ENCODE data around the gene MAGEL2. TPM values are rescaled to one million over a fixed set of nuclear protein-coding genes. Genes with fewer than 3 reads are reported as not detected.
"Not testable (repeated sequence)": the region's sequence is repeated elsewhere in the genome, so short reads cannot be mapped to it uniquely, and the experiment has no call there.

MAGEL2 gene
- total RNA-seq, 1 experiment from 2014 or later, result not detected

GRCh38 chr15:23599053-23599452 lies 48.6 kb downstream of the MAGEL2 start:
- TF ChIP-seq ELF1 (IDR thresholded peaks at IDR 0.05; ENCODE audit: borderline replicate concordance, low read depth) (no peak), CBX3 (IDR thresholded peaks at IDR 0.05; ENCODE audit: low read depth) (no peak), TCF7L2 (IDR thresholded peaks at IDR 0.05; ENCODE audit: borderline replicate concordance, extremely low read depth, insufficient read depth, insufficient read length) (no peak), JUND (IDR thresholded peaks at IDR 0.05) (no peak), MAX (IDR thresholded peaks at IDR 0.05) (no peak), POLR2AphosphoS5 (IDR thresholded peaks at IDR 0.05; ENCODE audit: low read depth, low read length) (no peak), EGR1 (IDR thresholded peaks at IDR 0.05; ENCODE audit: low read depth) (no peak), FOSL1 (IDR thresholded peaks at IDR 0.05; ENCODE audit: low read depth) (no peak)
- peaks cover 9% of the 10 kb centered on the region for H3K27me3 ChIP-seq (ENCODE audit: insufficient read depth, low read length)
- RAD21 ChIA-PET (ENCODE audit: low non-redundant PET in 1 of 2, low total read pairs in 2 of 2, uncharacterized antibody in 2 of 2, unreplicated experiment in 2 of 2), result no interaction called here
- no peak overlapping the region for H2AFZ ChIP-seq (ENCODE audit: low read depth, low read length, poor library complexity, severe bottlenecking)
- H3K79me2 ChIP-seq (ENCODE audit: insufficient read depth, low read length), result no peaks in the 10 kb centered on the region
- no peaks in the 10 kb centered on the region for H3K9me2 ChIP-seq (ENCODE audit: insufficient read depth)
- no peaks in the 10 kb centered on the region for H3K36me3 ChIP-seq (ENCODE audit: control insufficient read depth in 1 of 2, insufficient read depth in 2 of 2, low read length in 2 of 2)
- POLR2A ChIA-PET, result no interaction called here
- intact Hi-C loops (cut with micrococcal nuclease), result no loop called here
- no peak overlapping the region for H3K27ac ChIP-seq (ENCODE audit: low read depth, low read length)
- no peak overlapping the region for H3K4me3 ChIP-seq (replicated peaks in 1 of 2; ENCODE audit: low read depth in 1 of 2, low read length in 2 of 2)
- no peaks in the 10 kb centered on the region for H3K4me1 ChIP-seq (ENCODE audit: control insufficient read depth in 1 of 2, insufficient read depth in 2 of 2, low read length in 2 of 2)
- DNase-seq (ENCODE audit: low read depth, low spot score) (no peak), ATAC-seq (no peak)
- no peaks in the 10 kb centered on the region for H3K9me3 ChIP-seq (ENCODE audit: control insufficient read depth in 1 of 2, insufficient read depth in 1 of 2, low read depth in 1 of 2, low read length in 2 of 2)
- no peaks in the 10 kb centered on the region for H4K20me1 ChIP-seq (ENCODE audit: insufficient read depth)
- H3K9ac ChIP-seq (ENCODE audit: low read length), result no peak overlapping the region
- CTCF ChIA-PET, result no interaction called here
- H3K4me2 ChIP-seq (ENCODE audit: low read length), result no peak overlapping the region
- no TSS peak for BruUV-seq (replicated peaks)

GRCh38 chr15:23597278-23597677 lies 50.4 kb downstream of the MAGEL2 start:
- H3K27ac ChIP-seq (ENCODE audit: low read depth, low read length); RAD21 ChIA-PET (ENCODE audit: low non-redundant PET in 1 of 2, low total read pairs in 2 of 2, uncharacterized antibody in 2 of 2, unreplicated experiment in 2 of 2): not testable (repeated sequence)

More at GRCh38 chr15:23597278-23597677, 50.4 kb downstream of the MAGEL2 start:
- H3K4me2 ChIP-seq (ENCODE audit: low read length); H3K9me3 ChIP-seq (ENCODE audit: control insufficient read depth in 1 of 2, insufficient read depth in 1 of 2, low read depth in 1 of 2, low read length in 2 of 2); POLR2A ChIA-PET; H3K4me1 ChIP-seq (ENCODE audit: control insufficient read depth in 1 of 2, insufficient read depth in 2 of 2, low read length in 2 of 2); DNase-seq (ENCODE audit: low read depth, low spot score); H3K79me2 ChIP-seq (ENCODE audit: insufficient read depth, low read length); ATAC-seq; H4K20me1 ChIP-seq (ENCODE audit: insufficient read depth); intact Hi-C loops (cut with micrococcal nuclease); H3K9me2 ChIP-seq (ENCODE audit: insufficient read depth); CTCF ChIA-PET; H3K9ac ChIP-seq (ENCODE audit: low read length); H3K27me3 ChIP-seq (ENCODE audit: insufficient read depth, low read length); H2AFZ ChIP-seq (ENCODE audit: low read depth, low read length, poor library complexity, severe bottlenecking); H3K4me3 ChIP-seq (replicated peaks in 1 of 2; ENCODE audit: low read depth in 1 of 2, low read length in 2 of 2); BruUV-seq (replicated peaks); H3K36me3 ChIP-seq (ENCODE audit: control insufficient read depth in 1 of 2, insufficient read depth in 2 of 2, low read length in 2 of 2): not testable (repeated sequence)
